GM12878 (cell line): Measurements from ENCODE around the gene CRACDL. TPM values are rescaled to one million over a fixed set of nuclear protein-coding genes. Genes with fewer than 3 reads are reported as not detected.

Experiments
- ATAC-seq: fragments of 200-7000 bp; cut with Tn5 transposase; 3 replicates; pipeline ENCODE4 v1.9.1; 2020; ENCODE audit warnings: mild to moderate bottlenecking, moderate library complexity
- BruUV-seq: library from RNA; stranded (reverse); fragments of 400-500 nt; replicated peaks from 2 replicates; lab custom pipeline; 2021; lab: Mats Ljungman, UMichigan
- CTCF ChIA-PET: fragments of 300-600 bp; sonication (Branson Sonifier 250); formaldehyde crosslinking; extraction: SDS; loops from one replicate; lab custom pipeline; 2021; ENCODE audit warnings: inconsistent platforms; lab: Yijun Ruan, JAX
- POLR2A ChIA-PET: fragments of 350-600 bp; formaldehyde crosslinking; extraction: SDS; loops from one replicate; lab custom pipeline; 2021; ENCODE audit warnings: inconsistent platforms; lab: Charles Lee
- RAD21 ChIA-PET: fragments of 300-600 bp; sonication (Branson Sonifier 250); formaldehyde crosslinking; loops from one replicate; lab custom pipeline; 2023; ENCODE audit warnings: antibody characterized with exemption; ENCODE audit not compliant: unreplicated experiment; lab: Charles Lee
- SMC1A ChIA-PET: fragments of 300-600 bp; sonication (Branson Sonifier 250); formaldehyde crosslinking; loops from one replicate; lab custom pipeline; 2023; ENCODE audit not compliant: unreplicated experiment, uncharacterized antibody; lab: Charles Lee
- DNase-seq: peaks from one replicate; pipeline ENCODE4 v3.0.0-alpha.2; 2011; ENCODE audit warnings: low read depth, low spot score
- FAIRE-seq: peaks from 3 replicates; lab custom pipeline; 2011; peaks lifted over from hg19 to GRCh38; lab: Jason Lieb, UNC
- H2AFZ ChIP-seq: 2 replicates; pipeline ENCODE4 v1.6.0; 2011; ENCODE audit warnings: low read depth, low read length, control low read depth; ENCODE audit not compliant: control insufficient read depth
- H3K27ac ChIP-seq: 2 replicates; pipeline ENCODE4 v1.5.1; 2011; ENCODE audit warnings: control low read depth; ENCODE audit not compliant: control insufficient read depth, insufficient read depth
- H3K27me3 ChIP-seq, 2 experiments: replicated peaks in 1 of 2; 2 replicates each; pipeline versions ENCODE4 v1.6.0 to v1.6.1; 2011; ENCODE audit warnings: low read length in 1 of 2; ENCODE audit not compliant: control insufficient read depth in 2 of 2, insufficient read depth in 2 of 2
- H3K36me3 ChIP-seq, 2 experiments: 2 replicates each; pipeline ENCODE4 v1.5.1; 2011; ENCODE audit warnings: low read length in 1 of 2; ENCODE audit not compliant: control insufficient read depth in 2 of 2, insufficient read depth in 2 of 2
- H3K4me1 ChIP-seq: 2 replicates; pipeline ENCODE4 v1.6.1; 2011; ENCODE audit warnings: mild to moderate bottlenecking, low read length, moderate library complexity, mixed read lengths; ENCODE audit not compliant: control insufficient read depth, insufficient read depth
- H3K4me2 ChIP-seq: 2 replicates; pipeline ENCODE4 v1.6.0; 2011; ENCODE audit warnings: control low read depth; ENCODE audit not compliant: control insufficient read depth, insufficient read depth
- H3K4me3 ChIP-seq: fragments of 200-600 bp; sonication (generic); 2 replicates; pipeline ENCODE4 v1.5.1; 2016
- H3K79me2 ChIP-seq: 2 replicates; pipeline ENCODE4 v1.6.0; 2011; ENCODE audit warnings: low read length; ENCODE audit not compliant: control insufficient read depth, insufficient read depth
- H3K9ac ChIP-seq: 2 replicates; pipeline ENCODE4 v1.8.0; 2011; ENCODE audit warnings: low read length, control low read depth, mixed read lengths; ENCODE audit not compliant: control insufficient read depth, insufficient read depth
- H3K9me3 ChIP-seq: replicated peaks from 3 replicates; pipeline ENCODE4 v1.5.1; 2011; ENCODE audit warnings: mild to moderate bottlenecking, low read length; ENCODE audit not compliant: control insufficient read depth, insufficient read depth
- H4K20me1 ChIP-seq: 2 replicates; pipeline ENCODE4 v1.6.0; 2011; ENCODE audit not compliant: control insufficient read depth, insufficient read depth
- ATF2 ChIP-seq: IDR thresholded peaks from 2 replicates; pipeline ENCODE4 v1.6.1; 2012; ENCODE audit warnings: low read length, inconsistent platforms
- CEBPB ChIP-seq, 2 experiments: fragments of 150-350 bp in 1 of 2; IDR thresholded peaks; 2 replicates each; pipeline ENCODE4 v1.6.1; 2012 to 2014; ENCODE audit warnings: low read depth in 2 of 2, low read length in 2 of 2, borderline replicate concordance in 1 of 2, inconsistent platforms in 1 of 2
- MTA3 ChIP-seq: IDR thresholded peaks from 2 replicates; pipeline ENCODE4 v1.6.1; 2012; ENCODE audit warnings: low read length, inconsistent platforms, borderline replicate concordance
- PAX5 ChIP-seq: IDR thresholded peaks from 2 replicates; pipeline ENCODE4 v1.6.1; 2011; ENCODE audit warnings: low read depth, low read length, borderline replicate concordance
- PML ChIP-seq: IDR thresholded peaks from 2 replicates; pipeline ENCODE4 v1.6.1; 2012; ENCODE audit warnings: low read length, inconsistent platforms
- SIN3A ChIP-seq: IDR thresholded peaks from 2 replicates; pipeline ENCODE4 v1.6.1; 2012; ENCODE audit warnings: low read depth, low read length, improper control_type of control experiment
- SPI1 ChIP-seq: IDR thresholded peaks from 2 replicates; pipeline ENCODE4 v1.6.1; 2011; ENCODE audit warnings: low read depth, mild to moderate bottlenecking, low read length, moderate library complexity, borderline replicate concordance; ENCODE audit not compliant: insufficient read depth
- TCF3 ChIP-seq: IDR thresholded peaks from 2 replicates; pipeline ENCODE4 v1.6.1; 2012; ENCODE audit warnings: low read depth, mild to moderate bottlenecking, low read length, borderline replicate concordance; ENCODE audit not compliant: insufficient read depth
- ZNF207 ChIP-seq: fragments of 450-650 bp; IDR thresholded peaks from 2 replicates; pipeline ENCODE4 v1.6.1; 2014; ENCODE audit warnings: antibody characterized with exemption, mild to moderate bottlenecking, borderline replicate concordance
- ZNF384 ChIP-seq: IDR thresholded peaks from 2 replicates; pipeline ENCODE4 v1.6.1; 2012; ENCODE audit warnings: low read depth, mild to moderate bottlenecking, low read length, improper control_type of control experiment, borderline replicate concordance
- ZNF622 ChIP-seq: fragments of 450-650 bp; IDR thresholded peaks from 2 replicates; pipeline ENCODE4 v1.6.1; 2017; ENCODE audit warnings: mild to moderate bottlenecking, inconsistent platforms
- WGBS: methylation state at CpG from one replicate; pipeline ENCODE4 v1.1.6; 2016; ENCODE audit warnings: low lambda C conversion rate; ENCODE audit not compliant: insufficient replicate concordance, insufficient coverage; ENCODE audit errors: missing lambda C conversion rate; 5-methylcytosine and 5-hydroxymethylcytosine counted together
- in situ Hi-C: fragments of 300-500 bp; cut with MboI; formaldehyde crosslinking; loops from 9 replicates; pipeline ENCODE4 v1.14.3; 2018; ENCODE audit warnings: mixed read lengths
- intact Hi-C: fragments of 100-400 bp; cut with micrococcal nuclease; formaldehyde crosslinking; loops from one replicate; pipeline ENCODE4 v1.14.2; 2022; ENCODE audit not compliant: unreplicated experiment
- polyA plus RNA-seq, 11 experiments: library from polyadenylated mRNA; depleted of rRNA in 4 of 11; unstranded in 6 of 11; stranded (reverse) in 5 of 11; fragments of >200 nt; fragmentation: Nextera tagmentation in 4 of 11; fragmentation: Illumina TruSeq in 1 of 11; extraction: Ambion mirVana in 4 of 11; extraction: Trizol in 1 of 11; gene quantifications; 1 replicate in 1 of 11; 2 replicates in 10 of 11; pipeline versions ENCODE4 v1.2.1 to v1.2.3, GENCODE V29; 2011 to 2016; ENCODE audit warnings: inconsistent platforms in 2 of 11, missing spikeins in 2 of 11, low read depth in 1 of 11
- total RNA-seq, 4 experiments: library from RNA; depleted of rRNA in 3 of 4; stranded (reverse); fragments of >200 nt in 3 of 4; fragmentation: Illumina TruSeq in 1 of 4; extraction: Trizol in 1 of 4; gene quantifications; 2 replicates each; pipeline versions ENCODE4 v1.2.1 to v1.2.3, GENCODE V29; 2013 to 2021

CRACDL gene
- total and polyA plus RNA-seq, 10 of the 15 experiments (the other 5 are each of a cell fraction or from before 2014, with no cell fraction given) = 0.03 to 0.72 (median 0.14) TPM

DNA sequence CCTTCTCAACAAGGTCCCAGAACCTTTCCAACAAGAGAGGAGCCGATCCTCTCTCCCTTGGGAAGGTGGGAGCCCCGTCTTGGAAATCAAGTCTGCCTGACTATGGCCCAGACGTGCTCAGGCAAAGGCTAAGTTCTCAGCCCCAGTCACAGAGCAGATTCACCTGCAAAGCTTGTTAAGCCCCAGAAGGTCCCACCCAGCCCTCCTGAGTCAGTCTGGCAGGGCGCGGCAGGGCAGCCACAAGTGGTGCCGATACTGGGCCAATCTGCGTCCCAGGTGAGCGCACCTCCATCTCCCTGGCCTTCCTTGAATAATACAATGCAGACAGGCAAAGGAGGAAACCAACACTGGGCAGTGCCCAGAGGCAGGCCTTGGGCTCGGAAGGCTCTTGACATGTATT is 15.0 kb downstream of the CRACDL start:
- peaks cover 0 to 3% of the 10 kb centered on the region in 2 experiments; a peak in 2 of 4 replicates for H3K27me3 ChIP-seq
- CTCF ChIA-PET = no interaction called here
- intact Hi-C loops = no loop called here

DNA sequence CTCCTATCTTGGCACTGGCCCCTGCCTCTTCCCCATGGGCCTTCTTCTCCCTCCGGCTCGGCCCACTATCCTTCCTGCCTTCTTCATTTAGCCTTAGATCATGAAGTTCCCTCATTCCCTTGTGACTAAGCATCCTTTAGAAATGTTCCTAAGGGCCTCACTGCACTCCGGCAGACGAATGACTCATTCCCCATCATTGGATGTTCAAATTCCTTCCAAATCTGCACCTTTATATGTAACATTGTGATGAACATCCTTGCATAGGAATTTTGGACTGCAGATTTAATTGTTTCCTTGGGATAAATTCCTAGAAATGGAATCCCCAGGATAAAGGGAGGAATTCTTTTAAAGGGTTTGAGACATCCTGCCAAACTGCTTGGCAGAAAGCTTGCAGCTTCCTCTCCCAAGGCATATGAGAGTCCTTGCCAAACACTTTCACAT is 19.0 kb downstream of the CRACDL start:
- H3K27me3 ChIP-seq = peaks cover under 1 to 5% of the 10 kb centered on the region in 2 experiments; a peak in 2 of 4 replicates
- no peak for DNase-seq
- H3K4me1 ChIP-seq = no peaks in the 10 kb centered on the region
- no peaks in the 10 kb centered on the region for H3K9me3 ChIP-seq
- in situ Hi-C loops (no loop called here), intact Hi-C loops (no loop called here)
- no peaks in the 10 kb centered on the region for H3K36me3 ChIP-seq
- no TSS peak for BruUV-seq
- H3K27ac ChIP-seq = no peak overlapping the region
- H2AFZ ChIP-seq = no peak overlapping the region
- no peaks in the 10 kb centered on the region for H3K79me2 ChIP-seq
- H3K4me2 ChIP-seq = no peak overlapping the region
- no peak overlapping the region for H3K4me3 ChIP-seq
- no peaks in the 10 kb centered on the region for H4K20me1 ChIP-seq
- ChIA-PET SMC1A (no interaction called here), POLR2A (no interaction called here), CTCF (no interaction called here), RAD21 (no interaction called here)
- no peak overlapping the region for H3K9ac ChIP-seq
- WGBS = 48% methylated on average over 4 of the region's 4 CpGs
- no peak for ATAC-seq
- FAIRE-seq = no peak
- TF ChIP-seq ATF2 = no peak
- TF ChIP-seq PML = no peak
- TF ChIP-seq ZNF207 = no peak
- no peak for TF ChIP-seq SPI1
- TF ChIP-seq SIN3A = no peak

More for the DNA sequence above, 15.0 kb downstream of the CRACDL start:
- FAIRE-seq (no peak), DNase-seq (no peak), ATAC-seq (no peak)
- 51% methylated on average over 9 of the region's 9 CpGs for whole genome bisulfite sequencing
- in situ Hi-C loops = no loop called here
- no peaks in the 10 kb centered on the region for H4K20me1 ChIP-seq
- BruUV-seq = no TSS peak
- ChIA-PET POLR2A (no interaction called here), SMC1A (no interaction called here), RAD21 (no interaction called here)
- TF ChIP-seq ATF2 = no peak
- TF ChIP-seq MTA3 = no peak
- no peak for TF ChIP-seq CEBPB (IDR thresholded peaks at IDR 0.05; ENCODE audit: borderline replicate concordance in 1 of 2, low read depth in 2 of 2, low read length in 2 of 2)
- no peak for TF ChIP-seq PAX5
- no peak for TF ChIP-seq TCF3
- TF ChIP-seq ZNF384 = no peak
- no peak for TF ChIP-seq ZNF622
- H3K9me3 ChIP-seq = no peaks in the 10 kb centered on the region
- H3K79me2 ChIP-seq = no peaks in the 10 kb centered on the region
- H3K36me3 ChIP-seq = no peaks in the 10 kb centered on the region
- no peak overlapping the region for H3K4me3 ChIP-seq
- no peak overlapping the region for H2AFZ ChIP-seq
- H3K4me1 ChIP-seq = no peaks in the 10 kb centered on the region
- no peak overlapping the region for H3K9ac ChIP-seq
- H3K27ac ChIP-seq = no peak overlapping the region
- H3K4me2 ChIP-seq = no peak overlapping the region
